Measurements from ENCODE around the gene RPTOR.

DNA sequence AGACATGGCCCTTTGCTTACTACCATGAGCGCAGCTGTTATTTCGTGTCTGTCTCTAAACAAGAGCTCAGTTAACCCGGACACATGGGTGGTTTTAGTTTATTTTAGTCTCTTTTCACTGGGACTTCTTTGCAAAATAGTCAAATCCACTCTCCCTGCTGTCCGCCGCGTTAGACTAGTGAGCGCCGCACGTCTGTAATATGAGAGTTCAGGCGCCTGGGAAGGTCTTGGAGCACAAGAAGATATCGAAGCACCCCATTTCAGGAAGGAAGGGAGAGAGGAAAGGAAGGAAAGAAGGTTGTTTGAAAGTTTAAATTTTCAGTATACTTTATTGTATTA, 336.0 kb downstream of the RPTOR start:
- TF ChIP-seq, protein P1, sequence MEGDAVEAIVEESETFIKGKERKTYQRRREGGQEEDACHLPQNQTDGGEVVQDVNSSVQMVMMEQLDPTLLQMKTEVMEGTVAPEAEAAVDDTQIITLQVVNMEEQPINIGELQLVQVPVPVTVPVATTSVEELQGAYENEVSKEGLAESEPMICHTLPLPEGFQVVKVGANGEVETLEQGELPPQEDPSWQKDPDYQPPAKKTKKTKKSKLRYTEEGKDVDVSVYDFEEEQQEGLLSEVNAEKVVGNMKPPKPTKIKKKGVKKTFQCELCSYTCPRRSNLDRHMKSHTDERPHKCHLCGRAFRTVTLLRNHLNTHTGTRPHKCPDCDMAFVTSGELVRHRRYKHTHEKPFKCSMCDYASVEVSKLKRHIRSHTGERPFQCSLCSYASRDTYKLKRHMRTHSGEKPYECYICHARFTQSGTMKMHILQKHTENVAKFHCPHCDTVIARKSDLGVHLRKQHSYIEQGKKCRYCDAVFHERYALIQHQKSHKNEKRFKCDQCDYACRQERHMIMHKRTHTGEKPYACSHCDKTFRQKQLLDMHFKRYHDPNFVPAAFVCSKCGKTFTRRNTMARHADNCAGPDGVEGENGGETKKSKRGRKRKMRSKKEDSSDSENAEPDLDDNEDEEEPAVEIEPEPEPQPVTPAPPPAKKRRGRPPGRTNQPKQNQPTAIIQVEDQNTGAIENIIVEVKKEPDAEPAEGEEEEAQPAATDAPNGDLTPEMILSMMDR (IDR thresholded peaks at IDR 0.05): no peak
- TF ChIP-seq TCF7L2 (IDR thresholded peaks at IDR 0.05; ENCODE audit: low read depth, low read length) (no peak), POLR2AphosphoS5 (IDR thresholded peaks at IDR 0.05; ENCODE audit: low read depth, low read length) (no peak), SIN3A (IDR thresholded peaks at IDR 0.05; ENCODE audit: borderline replicate concordance, insufficient read depth, low read depth, low read length) (no peak)
- TF ChIP-seq, protein P2, sequence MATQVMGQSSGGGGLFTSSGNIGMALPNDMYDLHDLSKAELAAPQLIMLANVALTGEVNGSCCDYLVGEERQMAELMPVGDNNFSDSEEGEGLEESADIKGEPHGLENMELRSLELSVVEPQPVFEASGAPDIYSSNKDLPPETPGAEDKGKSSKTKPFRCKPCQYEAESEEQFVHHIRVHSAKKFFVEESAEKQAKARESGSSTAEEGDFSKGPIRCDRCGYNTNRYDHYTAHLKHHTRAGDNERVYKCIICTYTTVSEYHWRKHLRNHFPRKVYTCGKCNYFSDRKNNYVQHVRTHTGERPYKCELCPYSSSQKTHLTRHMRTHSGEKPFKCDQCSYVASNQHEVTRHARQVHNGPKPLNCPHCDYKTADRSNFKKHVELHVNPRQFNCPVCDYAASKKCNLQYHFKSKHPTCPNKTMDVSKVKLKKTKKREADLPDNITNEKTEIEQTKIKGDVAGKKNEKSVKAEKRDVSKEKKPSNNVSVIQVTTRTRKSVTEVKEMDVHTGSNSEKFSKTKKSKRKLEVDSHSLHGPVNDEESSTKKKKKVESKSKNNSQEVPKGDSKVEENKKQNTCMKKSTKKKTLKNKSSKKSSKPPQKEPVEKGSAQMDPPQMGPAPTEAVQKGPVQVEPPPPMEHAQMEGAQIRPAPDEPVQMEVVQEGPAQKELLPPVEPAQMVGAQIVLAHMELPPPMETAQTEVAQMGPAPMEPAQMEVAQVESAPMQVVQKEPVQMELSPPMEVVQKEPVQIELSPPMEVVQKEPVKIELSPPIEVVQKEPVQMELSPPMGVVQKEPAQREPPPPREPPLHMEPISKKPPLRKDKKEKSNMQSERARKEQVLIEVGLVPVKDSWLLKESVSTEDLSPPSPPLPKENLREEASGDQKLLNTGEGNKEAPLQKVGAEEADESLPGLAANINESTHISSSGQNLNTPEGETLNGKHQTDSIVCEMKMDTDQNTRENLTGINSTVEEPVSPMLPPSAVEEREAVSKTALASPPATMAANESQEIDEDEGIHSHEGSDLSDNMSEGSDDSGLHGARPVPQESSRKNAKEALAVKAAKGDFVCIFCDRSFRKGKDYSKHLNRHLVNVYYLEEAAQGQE (IDR thresholded peaks at IDR 0.05; ENCODE audit: insufficient read depth in 1 of 2, low read depth in 2 of 2, low read length in 1 of 2): no peak
